ENCODE measurements around the gene SLC36A2.

- no peak for TF ChIP-seq CTCF (tag by site-specific recombination; IDR thresholded peaks at IDR 0.05)
- TF ChIP-seq ZNF114 (tag by site-specific recombination; IDR thresholded peaks at IDR 0.05) = no peak
- TF ChIP-seq ZFP41 (tag by site-specific recombination; IDR thresholded peaks at IDR 0.05; ENCODE audit: borderline replicate concordance) = no peak
- no peak for TF ChIP-seq YY2 (tag by site-specific recombination; IDR thresholded peaks at IDR 0.05)
- TF ChIP-seq ZNF184 (tag by site-specific recombination; IDR thresholded peaks at IDR 0.05) = no peak
- TF ChIP-seq ZNF433 (tag by site-specific recombination; IDR thresholded peaks at IDR 0.05; ENCODE audit: low read depth) = no peak
Observed at GRCh38 chr5:151295138-151295537, 52.2 kb downstream of the SLC36A2 start.

All from HEK293 (cell line).